HG02852 (cell line): ENCODE data around the gene CCNY.

Source experiments
- ATAC-seq: cut with Tn5 transposase; IDR thresholded peaks from one replicate; pipeline ENCODE4 v1.9.1; 2021; ENCODE audit warnings: mild to moderate bottlenecking, moderate library complexity; ENCODE audit not compliant: unreplicated experiment

The CCNY gene

GRCh38 chr10:35331894-35332640 is 4.2 kb upstream of the CCNY start:
- no peak for ATAC-seq

- ATAC-seq: no peak
These were observed 2.0 kb upstream of the CCNY start for GRCh38 chr10:35334297-35334696.

GRCh38 chr10:35335133-35336083 is 901 bp upstream of the CCNY start:
- peak; percentile 4 for ATAC-seq

- ATAC-seq: peak; percentile 7
These were observed 863 bp downstream of the CCNY start for GRCh38 chr10:35336921-35337823.

- ATAC-seq: peak; percentile 38
These were observed 3.6 kb downstream of the CCNY start for GRCh38 chr10:35339942-35340341.

- no peak for ATAC-seq
These were observed 4.7 kb downstream of the CCNY start for GRCh38 chr10:35340975-35341374.

- ATAC-seq: peak; percentile 72
These were observed 5.2 kb downstream of the CCNY start for GRCh38 chr10:35341521-35341920.

- no peak for ATAC-seq
These were observed 6.0 kb downstream of the CCNY start for GRCh38 chr10:35342183-35342753.

- ATAC-seq: no peak
These were observed 7.4 kb downstream of the CCNY start for GRCh38 chr10:35343739-35344138.

- no peak for ATAC-seq
These were observed 9.1 kb downstream of the CCNY start for GRCh38 chr10:35345383-35345742.

GRCh38 chr10:35346248-35346647 is 9.9 kb downstream of the CCNY start:
- no peak for ATAC-seq

- ATAC-seq: no peak
These were observed 10.8 kb downstream of the CCNY start for GRCh38 chr10:35347121-35347562.

- ATAC-seq: no peak
These were observed 11.7 kb downstream of the CCNY start for GRCh38 chr10:35347899-35348608.

- ATAC-seq: no peak
These were observed 12.5 kb downstream of the CCNY start for GRCh38 chr10:35348609-35349388.

GRCh38 chr10:35349389-35349915 is 13.1 kb downstream of the CCNY start:
- ATAC-seq: no peak

- no peak for ATAC-seq
These were observed 14.7 kb downstream of the CCNY start for GRCh38 chr10:35351021-35351420.

GRCh38 chr10:35352097-35352496 is 15.8 kb downstream of the CCNY start:
- no peak for ATAC-seq

GRCh38 chr10:35352512-35352911 is 16.2 kb downstream of the CCNY start:
- ATAC-seq: no peak

GRCh38 chr10:35353395-35353794 is 17.1 kb downstream of the CCNY start:
- no peak for ATAC-seq
